Fibroblast of the aortic adventitia (primary cell): ENCODE results near the gene ALB. TPM values are rescaled to one million over a fixed set of nuclear protein-coding genes. Genes with fewer than 3 reads are reported as not detected.

Experiments used
- DNase-seq: peaks from one replicate; pipeline ENCODE4 v3.0.0-alpha.2; 2010; ENCODE audit warnings: low read depth
- H3K4me3 ChIP-seq: 2 replicates; pipeline ENCODE4 v1.5.1; 2011; ENCODE audit warnings: low read depth, mild to moderate bottlenecking, control low read depth, low read length, moderate library complexity
- CTCF ChIP-seq: IDR thresholded peaks from 2 replicates; pipeline ENCODE4 v1.5.1; 2011; ENCODE audit warnings: mild to moderate bottlenecking, low read length, control low read depth, inconsistent platforms; ENCODE audit not compliant: insufficient read depth
- total RNA-seq: library from RNA; depleted of rRNA; stranded (reverse); fragments of >200 nt; gene quantifications from 2 replicates; pipeline ENCODE4 v1.2.3, GENCODE V29; 2012; ENCODE audit warnings: low replicate concordance

Gene ALB
- total RNA-seq, 1 donor = not detected

- no peak overlapping the region for H3K4me3 ChIP-seq
- TF ChIP-seq CTCF = no peak
- no peak for DNase-seq
Observed at GRCh38 chr4:73407227-73407673, 3.2 kb downstream of the ALB start.

GRCh38 chr4:73408181-73408867, 4.2 kb downstream of the ALB start:
- no peak for DNase-seq
- no peak for TF ChIP-seq CTCF
- H3K4me3 ChIP-seq = no peak overlapping the region

GRCh38 chr4:73409012-73409862, 5.2 kb downstream of the ALB start:
- no peak for DNase-seq
- TF ChIP-seq CTCF = no peak
- no peak overlapping the region for H3K4me3 ChIP-seq

GRCh38 chr4:73409978-73410548, 6.0 kb downstream of the ALB start:
- no peak overlapping the region for H3K4me3 ChIP-seq
- no peak for TF ChIP-seq CTCF
- no peak for DNase-seq

GRCh38 chr4:73410916-73411730, 7.0 kb downstream of the ALB start:
- TF ChIP-seq CTCF = no peak
- H3K4me3 ChIP-seq = no peak overlapping the region
- no peak for DNase-seq

GRCh38 chr4:73411731-73412414, 7.8 kb downstream of the ALB start:
- TF ChIP-seq CTCF = no peak
- H3K4me3 ChIP-seq = no peak overlapping the region
- DNase-seq = no peak
